ENCODE measurements around the gene ZFAND3.
A peak's percentile ranks its signal among the peaks of the same experiment; 100 is the strongest.

ZFAND3 gene

DNA sequence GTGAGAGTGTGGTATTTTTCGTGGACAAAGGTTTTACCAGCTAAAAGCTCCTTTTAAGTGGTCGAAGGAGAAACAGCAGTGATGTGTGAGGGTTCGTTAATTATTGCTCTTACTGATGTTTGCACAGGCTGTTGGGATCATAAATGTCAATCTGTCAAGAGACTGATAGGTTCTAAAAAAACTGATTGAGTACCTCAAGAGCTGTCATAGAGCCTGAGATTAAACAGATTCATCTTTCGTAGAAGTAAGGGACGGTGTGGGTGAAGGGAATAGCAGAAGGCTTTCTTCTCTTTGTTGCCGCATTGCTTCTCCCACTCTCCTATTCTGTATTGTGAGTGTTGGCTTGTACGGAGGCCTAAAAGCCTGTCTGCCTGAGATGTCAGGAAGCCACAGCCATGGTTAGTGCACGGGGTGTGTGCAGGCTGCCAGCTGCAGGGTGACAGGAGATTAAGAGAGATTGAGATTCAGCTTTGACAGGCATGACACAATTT is 291.0 kb downstream of the ZFAND3 start:
- no peak for TF ChIP-seq CTCF (IDR thresholded peaks at IDR 0.05; ENCODE audit: low read depth, low read length)
- Histone ChIP-seq H3K9me3 (no peaks in the 10 kb centered on the region), H3K4me1 (peaks cover 3% of the 10 kb centered on the region; the same call in 1 of the 2 replicates), H3K36me3 (no peaks in the 10 kb centered on the region), H3K27me3 (no peaks in the 10 kb centered on the region), H3K4me3 (ENCODE audit: low read depth, low read length) (no peak overlapping the region)
- peak; percentile 38 for DNase-seq

DNA sequence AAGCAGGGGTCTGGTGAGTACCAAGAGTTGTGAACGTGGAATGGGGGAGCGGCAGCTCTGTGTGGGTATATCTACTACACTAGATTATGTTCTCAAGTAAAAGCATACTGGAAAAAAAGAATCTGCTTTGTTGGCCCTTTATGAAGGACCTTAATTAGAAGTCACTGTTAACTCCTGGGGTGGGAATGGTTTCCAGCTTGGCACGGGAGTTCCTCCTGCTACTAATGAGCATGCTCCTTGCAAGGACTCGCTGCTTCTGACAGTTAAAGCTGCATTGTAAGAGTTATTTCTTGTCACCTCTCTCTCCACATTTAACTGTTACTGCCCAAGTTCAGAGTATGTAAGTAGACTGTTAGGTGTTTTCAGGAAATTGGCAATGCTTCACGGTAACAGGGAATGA is 292.7 kb downstream of the ZFAND3 start:
- H3K9me3 ChIP-seq, result no peaks in the 10 kb centered on the region
- no peak for DNase-seq
- H3K36me3 ChIP-seq, result no peaks in the 10 kb centered on the region
- H3K27me3 ChIP-seq, result no peaks in the 10 kb centered on the region
- peaks cover 3% of the 10 kb centered on the region; the same call in 1 of the 2 replicates for H3K4me1 ChIP-seq
- no peak for TF ChIP-seq CTCF (IDR thresholded peaks at IDR 0.05; ENCODE audit: low read depth, low read length)
- H3K4me3 ChIP-seq (ENCODE audit: low read depth, low read length), result no peak overlapping the region

GRCh38 chr6:38113825-38114576 is 294.5 kb downstream of the ZFAND3 start:
- H3K9me3 ChIP-seq, result no peaks in the 10 kb centered on the region
- TF ChIP-seq CTCF (IDR thresholded peaks at IDR 0.05; ENCODE audit: low read depth, low read length), result no peak
- H3K36me3 ChIP-seq, result no peaks in the 10 kb centered on the region; the same call in none of the 2 replicates
- H3K4me1 ChIP-seq, result peaks cover 3% of the 10 kb centered on the region; the same call in 1 of the 2 replicates
- DNase-seq, result peak; percentile 26
- H3K4me3 ChIP-seq (ENCODE audit: low read depth, low read length), result no peak overlapping the region
- H3K27me3 ChIP-seq, result no peaks in the 10 kb centered on the region

DNA sequence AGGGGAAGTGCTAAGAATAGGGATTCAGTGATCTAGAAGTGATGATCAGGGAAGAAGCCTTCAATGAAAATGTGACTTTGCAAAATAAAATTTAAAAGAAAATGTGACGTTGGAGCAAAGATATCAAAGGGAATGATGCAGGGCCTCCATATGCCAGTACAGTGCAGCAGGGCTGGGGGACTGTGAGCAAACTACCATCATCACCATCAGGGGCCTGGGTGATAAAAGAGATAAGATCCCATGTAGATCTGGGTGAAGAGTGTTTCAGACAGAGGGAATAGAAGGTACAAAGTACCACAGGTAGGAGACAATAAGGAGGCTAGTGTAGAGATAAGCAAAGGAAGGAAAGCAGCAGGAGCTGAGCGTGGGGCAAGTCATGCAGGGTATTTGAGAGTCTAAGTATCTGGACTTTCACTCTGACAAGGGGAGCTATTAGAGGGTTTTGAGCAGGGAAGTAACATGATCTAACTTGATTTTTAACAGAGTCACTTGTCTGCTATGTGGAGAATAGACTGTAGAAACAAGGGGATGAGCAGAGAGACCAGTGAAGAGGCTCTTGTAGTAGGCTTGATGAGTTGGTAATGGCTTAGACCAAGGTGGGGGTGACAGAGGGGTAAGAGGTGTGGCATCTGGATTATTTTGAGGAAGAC is 295.6 kb downstream of the ZFAND3 start:
- peaks cover 5% of the 10 kb centered on the region for H3K36me3 ChIP-seq
- no peak for DNase-seq
- H3K9me3 ChIP-seq, result no peaks in the 10 kb centered on the region
- no peaks in the 10 kb centered on the region for H3K27me3 ChIP-seq
- TF ChIP-seq CTCF (IDR thresholded peaks at IDR 0.05; ENCODE audit: low read depth, low read length), result no peak
- H3K4me1 ChIP-seq, result peaks cover 3% of the 10 kb centered on the region; the same call in 1 of the 2 replicates
- no peak overlapping the region for H3K4me3 ChIP-seq (ENCODE audit: low read depth, low read length)

GRCh38 chr6:38115626-38116008 is 296.1 kb downstream of the ZFAND3 start:
- TF ChIP-seq CTCF (IDR thresholded peaks at IDR 0.05; ENCODE audit: low read depth, low read length), result no peak
- Histone ChIP-seq H3K9me3 (no peaks in the 10 kb centered on the region), H3K27me3 (no peaks in the 10 kb centered on the region), H3K4me3 (ENCODE audit: low read depth, low read length) (no peak overlapping the region), H3K4me1 (peaks cover under 1% of the 10 kb centered on the region; the same call in 1 of the 2 replicates), H3K36me3 (peaks cover 5% of the 10 kb centered on the region)
- no peak for DNase-seq

- Histone ChIP-seq H3K36me3 (peaks cover 9% of the 10 kb centered on the region), H3K9me3 (no peaks in the 10 kb centered on the region), H3K4me1 (no peaks in the 10 kb centered on the region), H3K27me3 (no peaks in the 10 kb centered on the region), H3K4me3 (ENCODE audit: low read depth, low read length) (no peak overlapping the region)
- no peak for DNase-seq
- no peak for TF ChIP-seq CTCF (IDR thresholded peaks at IDR 0.05; ENCODE audit: low read depth, low read length)
These were observed 296.7 kb downstream of the ZFAND3 start for GRCh38 chr6:38116248-38116647.
